ENCODE results near the gene EPHB2.

GRCh38 chr1:22844621-22845020 lies 134.0 kb downstream of the EPHB2 start:
- TF ChIP-seq CTCF (IDR thresholded peaks at IDR 0.05) (no peak), POLR2A (IDR thresholded peaks at IDR 0.05) (no peak), POLR2AphosphoS5 (IDR thresholded peaks at IDR 0.05; ENCODE audit: insufficient read depth in 1 of 2, low read depth in 1 of 2) (no peak)

Measured in vagina (tissue), 2 donors.